Hepatocyte (in vitro differentiated cells): ENCODE measurements around the gene ANTXR2. TPM values are rescaled to one million over a fixed set of nuclear protein-coding genes. Genes with fewer than 3 reads are reported as not detected.

Experiments used
- DNase-seq: peaks from one replicate; pipeline ENCODE4 v3.0.0-alpha.2; 2016; ENCODE audit warnings: low spot score
- H2AFZ ChIP-seq: fragments of 200-600 bp; sonication (generic); 2 replicates; pipeline ENCODE4 v1.6.0; 2016; ENCODE audit warnings: antibody characterized with exemption, mild to moderate bottlenecking
- H3K27ac ChIP-seq: fragments of 200-600 bp; sonication (generic); 2 replicates; pipeline ENCODE4 v1.5.1; 2016; ENCODE audit warnings: mild to moderate bottlenecking
- H3K27me3 ChIP-seq: fragments of 200-600 bp; sonication (generic); 2 replicates; pipeline ENCODE4 v1.6.1; 2016
- H3K36me3 ChIP-seq: fragments of 200-600 bp; sonication (generic); replicated peaks from 2 replicates; pipeline ENCODE4 v1.5.1; 2016; ENCODE audit warnings: low read depth; ENCODE audit not compliant: insufficient read depth
- H3K4me1 ChIP-seq: fragments of 200-600 bp; sonication (generic); 2 replicates; pipeline ENCODE4 v1.5.1; 2016; ENCODE audit warnings: mild to moderate bottlenecking, moderate library complexity; ENCODE audit not compliant: insufficient read depth
- H3K4me2 ChIP-seq: fragments of 200-600 bp; sonication (generic); 2 replicates; pipeline ENCODE4 v1.6.0; 2016
- H3K4me3 ChIP-seq: fragments of 200-600 bp; sonication (generic); 2 replicates; pipeline ENCODE4 v1.5.1; 2016; ENCODE audit warnings: mild to moderate bottlenecking
- H3K79me2 ChIP-seq: fragments of 200-600 bp; sonication (generic); 2 replicates; pipeline ENCODE4 v1.6.0; 2017; ENCODE audit warnings: mild to moderate bottlenecking
- H3K9me2 ChIP-seq: fragments of 200-600 bp; sonication (generic); replicated peaks from 2 replicates; pipeline ENCODE4 v1.6.0; 2017; ENCODE audit warnings: mild to moderate bottlenecking; ENCODE audit not compliant: insufficient read depth
- H3K9me3 ChIP-seq: fragments of 200-600 bp; sonication (generic); 2 replicates; pipeline ENCODE4 v1.5.1; 2016; ENCODE audit warnings: low read depth, mild to moderate bottlenecking
- H4K20me1 ChIP-seq: fragments of 200-600 bp; sonication (generic); 2 replicates; pipeline ENCODE4 v1.6.0; 2016; ENCODE audit warnings: mild to moderate bottlenecking; ENCODE audit not compliant: insufficient read depth, poor library complexity, severe bottlenecking
- EZH2 ChIP-seq: fragments of 200-600 bp; sonication (generic); IDR thresholded peaks from 2 replicates; pipeline ENCODE4 v1.6.1; 2016; ENCODE audit warnings: antibody characterized with exemption, mild to moderate bottlenecking, borderline replicate concordance
- EZH2phosphoT487 ChIP-seq: fragments of 200-600 bp; sonication (generic); IDR thresholded peaks from one replicate; pipeline ENCODE4 v1.6.1; 2018; ENCODE audit warnings: antibody characterized with exemption, mild to moderate bottlenecking, low read depth, moderate library complexity; ENCODE audit not compliant: unreplicated experiment, severe bottlenecking
- WGBS: methylation state at CpG from one replicate; pipeline ENCODE4 v1.1.6; 2016; ENCODE audit warnings: low lambda C conversion rate; ENCODE audit errors: missing lambda C conversion rate; 5-methylcytosine and 5-hydroxymethylcytosine counted together
- polyA plus RNA-seq: library from polyadenylated mRNA; unstranded; fragments of >200 nt; fragmentation: Nextera tagmentation; extraction: Ambion mirVana; gene quantifications from 2 replicates; pipeline ENCODE4 v1.2.1, GENCODE V29; 2016
- total RNA-seq: library from RNA; depleted of rRNA; stranded (reverse); fragments of >200 nt; gene quantifications from 2 replicates; pipeline ENCODE4 v1.2.3, GENCODE V29; 2014
- TF ChIP-seq, protein P1 (sequence below): fragments of 200-600 bp; sonication (generic); IDR thresholded peaks from 2 replicates; pipeline ENCODE4 v1.5.1; 2016; ENCODE audit warnings: antibody characterized with exemption, mild to moderate bottlenecking; ENCODE audit not compliant: poor library complexity

ANTXR2 gene
- total and polyA plus RNA-seq, 2 experiments from 2014 or later: 25.2 to 46.5 TPM

- Histone ChIP-seq H3K4me2 (no peak overlapping the region), H3K27ac (no peak overlapping the region), H3K4me1 (no peaks in the 10 kb centered on the region), H3K4me3 (no peak overlapping the region), H3K27me3 (no peaks in the 10 kb centered on the region), H3K79me2 (no peaks in the 10 kb centered on the region), H3K9me2 (no peaks in the 10 kb centered on the region), H3K9me3 (no peaks in the 10 kb centered on the region), H4K20me1 (no peaks in the 10 kb centered on the region), H3K36me3 (no peaks in the 10 kb centered on the region), H2AFZ (no peak overlapping the region)
- no peak for TF ChIP-seq EZH2phosphoT487
- TF ChIP-seq, protein P1, sequence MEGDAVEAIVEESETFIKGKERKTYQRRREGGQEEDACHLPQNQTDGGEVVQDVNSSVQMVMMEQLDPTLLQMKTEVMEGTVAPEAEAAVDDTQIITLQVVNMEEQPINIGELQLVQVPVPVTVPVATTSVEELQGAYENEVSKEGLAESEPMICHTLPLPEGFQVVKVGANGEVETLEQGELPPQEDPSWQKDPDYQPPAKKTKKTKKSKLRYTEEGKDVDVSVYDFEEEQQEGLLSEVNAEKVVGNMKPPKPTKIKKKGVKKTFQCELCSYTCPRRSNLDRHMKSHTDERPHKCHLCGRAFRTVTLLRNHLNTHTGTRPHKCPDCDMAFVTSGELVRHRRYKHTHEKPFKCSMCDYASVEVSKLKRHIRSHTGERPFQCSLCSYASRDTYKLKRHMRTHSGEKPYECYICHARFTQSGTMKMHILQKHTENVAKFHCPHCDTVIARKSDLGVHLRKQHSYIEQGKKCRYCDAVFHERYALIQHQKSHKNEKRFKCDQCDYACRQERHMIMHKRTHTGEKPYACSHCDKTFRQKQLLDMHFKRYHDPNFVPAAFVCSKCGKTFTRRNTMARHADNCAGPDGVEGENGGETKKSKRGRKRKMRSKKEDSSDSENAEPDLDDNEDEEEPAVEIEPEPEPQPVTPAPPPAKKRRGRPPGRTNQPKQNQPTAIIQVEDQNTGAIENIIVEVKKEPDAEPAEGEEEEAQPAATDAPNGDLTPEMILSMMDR: no peak
- DNase-seq: no peak
- WGBS: 80% methylated on average over 2 of the region's 2 CpGs
These were observed 30.6 kb upstream of the ANTXR2 start for GRCh38 chr4:80103629-80104028.

DNA sequence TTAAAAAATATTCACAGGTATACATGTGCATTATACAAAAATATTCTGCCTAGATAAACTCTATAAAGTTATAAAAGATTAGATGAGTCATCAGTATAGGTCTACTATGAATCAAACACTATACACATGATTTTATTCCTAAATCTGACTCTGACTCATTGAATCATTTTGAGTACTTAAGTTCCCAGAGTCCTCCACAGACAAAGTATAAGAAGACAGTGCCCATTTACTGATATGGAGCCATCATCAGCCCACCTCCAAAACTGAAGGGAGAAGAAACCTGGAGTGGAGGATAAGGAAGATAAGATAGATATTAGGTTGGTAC lies 28.7 kb upstream of the ANTXR2 start:
- Histone ChIP-seq H3K4me3 (no peak overlapping the region), H3K4me1 (no peaks in the 10 kb centered on the region), H3K27ac (no peak overlapping the region), H2AFZ (no peak overlapping the region), H3K27me3 (no peaks in the 10 kb centered on the region), H4K20me1 (no peaks in the 10 kb centered on the region), H3K36me3 (no peaks in the 10 kb centered on the region), H3K9me2 (no peaks in the 10 kb centered on the region), H3K4me2 (no peak overlapping the region), H3K9me3 (no peaks in the 10 kb centered on the region), H3K79me2 (no peaks in the 10 kb centered on the region)
- TF ChIP-seq, protein P1: no peak
- TF ChIP-seq EZH2phosphoT487 (no peak), EZH2 (no peak)
- no peak for DNase-seq

DNA sequence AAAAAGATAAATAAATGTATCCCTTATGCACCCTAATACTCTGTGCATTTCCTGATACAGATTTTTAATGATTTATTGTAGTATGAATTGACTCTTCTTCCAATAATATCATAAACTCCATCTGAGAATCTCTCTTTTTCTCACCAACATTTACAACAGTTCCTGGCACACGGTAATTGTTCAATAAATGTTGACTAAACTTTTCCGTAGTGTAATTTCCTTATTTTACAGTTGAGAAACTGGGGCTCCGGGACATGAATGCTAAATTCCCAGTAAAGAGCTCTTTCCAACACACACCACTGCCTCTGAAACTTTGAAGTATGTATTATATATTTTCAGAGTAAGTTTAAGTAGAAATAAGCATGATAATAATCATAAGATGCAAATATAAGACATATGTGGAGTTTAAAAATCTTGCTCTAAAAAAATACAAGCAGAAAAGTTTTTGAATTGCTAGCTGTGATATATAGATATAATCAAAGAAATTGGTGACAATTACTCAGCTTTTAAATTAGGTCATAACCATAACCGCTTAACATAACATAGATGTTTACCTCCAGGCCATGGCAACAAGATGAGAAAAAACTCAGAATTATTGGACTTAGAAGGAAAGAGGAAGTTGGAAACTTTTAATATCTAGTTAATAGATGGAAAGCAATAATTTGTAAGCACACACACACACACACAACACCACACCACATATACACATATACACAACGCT lies 28.2 kb upstream of the ANTXR2 start:
- H4K20me1 ChIP-seq: no peaks in the 10 kb centered on the region
- H3K9me2 ChIP-seq: no peaks in the 10 kb centered on the region
- WGBS: 83% methylated on average over 5 of the region's 5 CpGs
- no peak for DNase-seq
- H3K9me3 ChIP-seq: no peaks in the 10 kb centered on the region
- H3K36me3 ChIP-seq: no peaks in the 10 kb centered on the region
- TF ChIP-seq EZH2phosphoT487: no peak
- TF ChIP-seq, protein P1: no peak
- TF ChIP-seq EZH2: no peak
- H3K79me2 ChIP-seq: no peaks in the 10 kb centered on the region
- H3K4me2 ChIP-seq: no peak overlapping the region
- H2AFZ ChIP-seq: no peak overlapping the region
- no peaks in the 10 kb centered on the region for H3K27me3 ChIP-seq
- H3K4me3 ChIP-seq: no peak overlapping the region
- H3K4me1 ChIP-seq: no peaks in the 10 kb centered on the region
- no peak overlapping the region for H3K27ac ChIP-seq

GRCh38 chr4:80099671-80100070 lies 26.6 kb upstream of the ANTXR2 start:
- WGBS: 80% methylated on average over 1 of the region's 1 CpG
- Histone ChIP-seq H3K4me1 (no peaks in the 10 kb centered on the region), H2AFZ (no peak overlapping the region), H3K27ac (no peak overlapping the region), H3K27me3 (no peaks in the 10 kb centered on the region), H4K20me1 (no peaks in the 10 kb centered on the region), H3K4me3 (no peak overlapping the region), H3K36me3 (no peaks in the 10 kb centered on the region), H3K9me3 (no peaks in the 10 kb centered on the region), H3K79me2 (no peaks in the 10 kb centered on the region), H3K4me2 (no peak overlapping the region), H3K9me2 (no peaks in the 10 kb centered on the region)
- TF ChIP-seq EZH2 (no peak), EZH2phosphoT487 (no peak)
- TF ChIP-seq, protein P1: no peak
- no peak for DNase-seq
